ENCODE results near the gene SCMH1.

GRCh38 chr1:41171266-41171874, 70.7 kb downstream of the SCMH1 start:
- TF ChIP-seq CTCF (IDR thresholded peaks at IDR 0.05): no peak
- TF ChIP-seq POLR2AphosphoS5 (IDR thresholded peaks at IDR 0.05): no peak
- no peak for TF ChIP-seq POLR2A (IDR thresholded peaks at IDR 0.05)
- no peak for TF ChIP-seq EP300 (IDR thresholded peaks at IDR 0.05)

Data from gastroesophageal sphincter (tissue), 3 donors.